ENCODE measurements around the gene KLHL24. TPM values are rescaled to one million over a fixed set of nuclear protein-coding genes. Genes with fewer than 3 reads are reported as not detected.

Gene KLHL24
- total and polyA plus RNA-seq, 2 of the 4 experiments (the other 2 are of a cell fraction) = 5.7 to 25.6 TPM

- H3K14ac ChIP-seq (replicated peaks; ENCODE audit: low read depth, low read length) = no peak overlapping the region
- H2AK5ac ChIP-seq (ENCODE audit: low read depth, low read length) = no peak overlapping the region
- BruUV-seq (replicated peaks) = no TSS peak
- WGBS, 2 experiments (ENCODE audit: extremely low coverage in 2 of 2, insufficient read length in 1 of 2) = no CpG with 5 or more reads among the region's 1 CpG
- no peak overlapping the region for H4K91ac ChIP-seq (ENCODE audit: insufficient read depth, low read depth, low read length)
- POLR2A ChIA-PET (ENCODE audit: unreplicated experiment) = no interaction called here
- peaks cover 6% of the 10 kb centered on the region; the same call in 1 of the 2 replicates for H3K36me3 ChIP-seq (ENCODE audit: control insufficient read depth, insufficient read depth, low read length)
- no peak for ATAC-seq (ENCODE audit: low read depth)
- H3K79me1 ChIP-seq (ENCODE audit: low read depth in 1 of 2, low read length in 2 of 2) = no peaks in the 10 kb centered on the region
- DNase-seq = no peak
- no peak overlapping the region for H2BK15ac ChIP-seq (ENCODE audit: low read depth, low read length)
- H2BK20ac ChIP-seq (ENCODE audit: low read depth, low read length) = no peak overlapping the region
- H3K27me3 ChIP-seq (ENCODE audit: control insufficient read depth, insufficient read depth, low read length) = no peaks in the 10 kb centered on the region
- no peaks in the 10 kb centered on the region for H3K4me1 ChIP-seq (ENCODE audit: control insufficient read depth, insufficient read depth, low read length)
- H3K9ac ChIP-seq (ENCODE audit: low read depth, low read length) = no peak overlapping the region
- no peak overlapping the region for H3K23ac ChIP-seq (ENCODE audit: low read depth, low read length)
- CTCF ChIA-PET = no interaction called here
- in situ Hi-C loops (cut with MboI; ENCODE audit: low sequenced_read_pairs) = no loop called here
- H3K4ac ChIP-seq (ENCODE audit: low read depth, low read length) = no peak overlapping the region
- H4K8ac ChIP-seq (ENCODE audit: low read depth in 2 of 2, low read length in 2 of 2) = no peak overlapping the region
- H3K4me3 ChIP-seq (ENCODE audit: insufficient read depth, low read depth, low read length) = no peak overlapping the region
- H2BK120ac ChIP-seq (ENCODE audit: low read depth, low read length) = no peak overlapping the region
- H3K9me3 ChIP-seq (ENCODE audit: control insufficient read depth, insufficient read depth, low read length) = no peaks in the 10 kb centered on the region
- no peak overlapping the region for H2BK5ac ChIP-seq (ENCODE audit: low read depth, low read length, poor library complexity, severe bottlenecking)
- H3K18ac ChIP-seq (ENCODE audit: low read depth, low read length) = no peak overlapping the region
- no peak overlapping the region for H4K5ac ChIP-seq (ENCODE audit: low read depth, low read length)
- no peak overlapping the region for H3K4me2 ChIP-seq (ENCODE audit: low read depth, low read length)
- H2AFZ ChIP-seq (replicated peaks; ENCODE audit: low read length, poor library complexity) = no peak overlapping the region
- H3K9me1 ChIP-seq (ENCODE audit: insufficient read depth, low read length) = no peaks in the 10 kb centered on the region
- no peak overlapping the region for H3K56ac ChIP-seq (ENCODE audit: extremely low read depth, insufficient read depth, low read length)
- H2AK9ac ChIP-seq (replicated peaks; ENCODE audit: low read depth, low read length, poor library complexity) = no peak overlapping the region
- TF ChIP-seq MXI1 (IDR thresholded peaks at IDR 0.05; ENCODE audit: borderline replicate concordance, low read depth, low read length) = no peak
- no peak for TF ChIP-seq ELK1 (IDR thresholded peaks at IDR 0.05; ENCODE audit: borderline replicate concordance, low read depth, low read length)
- intact Hi-C loops (cut with micrococcal nuclease) = no loop called here
- no peak overlapping the region for H3K27ac ChIP-seq (ENCODE audit: insufficient read depth, low read length)
- dilution Hi-C loops (cut with HindIII; ENCODE audit: low sequenced_read_pairs, unreplicated experiment) = no loop called here
- H4K20me1 ChIP-seq (ENCODE audit: insufficient read depth, low read length) = peaks cover 4% of the 10 kb centered on the region; the same call in 1 of the 2 replicates
Observed at GRCh38 chr3:183644244-183644643, 8.8 kb downstream of the KLHL24 start.
